K562 (cell line): ENCODE data around the gene BAG5. TPM values are rescaled to one million over a fixed set of nuclear protein-coding genes. Genes with fewer than 3 reads are reported as not detected.

Experiments used
- ATAC-seq: fragments of 200-7000 bp; cut with Tn5 transposase; 3 replicates; pipeline ENCODE4 v1.9.1; 2020; ENCODE audit warnings: moderate library complexity
- BruUV-seq: library from RNA; stranded (reverse); fragments of 400-500 nt; replicated peaks from 2 replicates; lab custom pipeline; 2021; lab: Mats Ljungman, UMichigan
- CTCF ChIA-PET: fragments of 300-600 bp; formaldehyde crosslinking; extraction: SDS; loops from one replicate; lab custom pipeline; 2021; ENCODE audit warnings: low intra/inter-chr PET ratio; lab: Yijun Ruan, JAX
- POLR2A ChIA-PET: fragments of 300-600, 350-650 bp; sonication (Branson Sonifier 250); formaldehyde crosslinking; extraction: SDS; loops from one replicate; lab custom pipeline; 2021; ENCODE audit warnings: antibody characterized with exemption, inconsistent platforms; lab: Yijun Ruan, JAX
- DNase-seq, 4 experiments: peaks; one replicate each; pipeline versions ENCODE4 v3.0.0 to v3.0.0-alpha.2; 2011 to 2018; ENCODE audit warnings: low spot score in 3 of 4, mixed read lengths in 3 of 4; ENCODE audit errors: extremely low read depth in 1 of 4
- FAIRE-seq: peaks from 2 replicates; lab custom pipeline; 2011; peaks lifted over from hg19 to GRCh38; lab: Jason Lieb, UNC
- H2AFZ ChIP-seq: 2 replicates; pipeline ENCODE4 v1.6.0; 2011; ENCODE audit warnings: low read depth, low read length, control low read depth, inconsistent platforms
- H3K27ac ChIP-seq: fragments of 200-600 bp; 3 replicates; pipeline ENCODE4 v1.8.0; 2011; ENCODE audit warnings: low read depth, mild to moderate bottlenecking, control low read depth, inconsistent platforms, low read length, moderate library complexity, mixed read lengths; ENCODE audit errors: extremely low read depth
- H3K27me3 ChIP-seq, 2 experiments: fragments of 300-600 bp in 1 of 2; 2 replicates in 1 of 2; 3 replicates in 1 of 2; pipeline versions ENCODE4 v1.6.0 to v1.8.0; 2011; ENCODE audit warnings: inconsistent platforms in 2 of 2, low read length in 2 of 2, mild to moderate bottlenecking in 1 of 2, mixed read lengths in 1 of 2, moderate library complexity in 1 of 2; ENCODE audit not compliant: control insufficient read depth in 2 of 2, insufficient read depth in 2 of 2
- H3K36me3 ChIP-seq: fragments of 300-600 bp; 3 replicates; pipeline ENCODE4 v1.8.0; 2011; ENCODE audit warnings: mild to moderate bottlenecking, low read length, inconsistent platforms; ENCODE audit not compliant: control insufficient read depth, insufficient read depth
- H3K4me1 ChIP-seq, 2 experiments: fragments of 200-600 bp in 1 of 2; replicated peaks in 1 of 2; 2 replicates in 1 of 2; 3 replicates in 1 of 2; pipeline versions ENCODE4 v1.5.1 to v1.8.0; 2011; ENCODE audit warnings: inconsistent platforms in 2 of 2, low read length in 2 of 2, mild to moderate bottlenecking in 1 of 2, mixed read lengths in 1 of 2, moderate library complexity in 1 of 2; ENCODE audit not compliant: control insufficient read depth in 2 of 2, insufficient read depth in 2 of 2
- H3K4me2 ChIP-seq: 2 replicates; pipeline ENCODE4 v1.6.1; 2011; ENCODE audit warnings: low read length, control low read depth, inconsistent platforms, mixed read lengths; ENCODE audit not compliant: insufficient read depth
- H3K4me3 ChIP-seq: fragments of 200-600 bp; sonication (generic), shearing (Covaris generic); 2 replicates; pipeline ENCODE4 v1.5.1; 2016; ENCODE audit warnings: control low read depth, inconsistent platforms
- H3K79me2 ChIP-seq: fragments of 200-600 bp; 3 replicates; pipeline ENCODE4 v1.8.0; 2011; ENCODE audit warnings: low read length, inconsistent platforms; ENCODE audit not compliant: control insufficient read depth, insufficient read depth
- H3K9ac ChIP-seq, 2 experiments: 2 replicates each; pipeline versions ENCODE4 v1.6.0 to v1.6.1; 2011; ENCODE audit warnings: low read depth in 2 of 2, low read length in 2 of 2, control low read depth in 1 of 2, inconsistent platforms in 1 of 2, mild to moderate bottlenecking in 1 of 2, mixed read lengths in 1 of 2; ENCODE audit not compliant: insufficient read depth in 1 of 2
- H3K9me1 ChIP-seq: one replicate; pipeline ENCODE4 v1.6.0; 2011; ENCODE audit warnings: inconsistent platforms, mild to moderate bottlenecking, low read length, moderate library complexity; ENCODE audit not compliant: control insufficient read depth, insufficient read depth
- H3K9me3 ChIP-seq: replicated peaks from 2 replicates; pipeline ENCODE4 v1.5.1; 2011; ENCODE audit warnings: low read depth, low read length, inconsistent platforms; ENCODE audit not compliant: control insufficient read depth, insufficient read depth
- H4K20me1 ChIP-seq: replicated peaks from 2 replicates; pipeline ENCODE4 v1.6.1; 2011; ENCODE audit warnings: low read length, inconsistent platforms, mixed read lengths; ENCODE audit not compliant: control insufficient read depth, insufficient read depth
- BRF2 ChIP-seq: IDR thresholded peaks from 3 replicates; pipeline ENCODE4 v1.6.1; 2011; ENCODE audit warnings: borderline replicate concordance, mild to moderate bottlenecking; ENCODE audit not compliant: insufficient read length, insufficient read depth
- CHD7 ChIP-seq: fragments of 200-600 bp; sonication (generic); IDR thresholded peaks from one replicate; pipeline ENCODE4 v1.6.1; 2012; ENCODE audit warnings: mild to moderate bottlenecking, low read depth, low read length, inconsistent platforms
- STAT6 ChIP-seq: sonication (generic); formaldehyde crosslinking; IDR thresholded peaks from 2 replicates; pipeline ENCODE4 v1.8.1; 2023; ENCODE audit warnings: mild to moderate bottlenecking, missing genetic modification reagents
- TAF15 ChIP-seq: fragments of 200-400 bp; formaldehyde crosslinking; IDR thresholded peaks from 2 replicates; pipeline ENCODE4 v1.6.1; 2017; ENCODE audit warnings: mild to moderate bottlenecking, low read depth, low read length, moderate library complexity
- TBP ChIP-seq: optimal IDR thresholded peaks from 2 replicates; pipeline ENCODE3; 2011; ENCODE audit warnings: low read depth, low read length, improper control_type of control experiment
- WGBS: fragments of 100-300 bp; shearing (Covaris generic); methylation state at CpG from one replicate; pipeline ENCODE4 v1.1.6; 2016; ENCODE audit warnings: low coverage, mixed read lengths; ENCODE audit not compliant: insufficient coverage; ENCODE audit errors: missing lambda C conversion rate; 5-methylcytosine and 5-hydroxymethylcytosine counted together
- in situ Hi-C: fragments of 300-500 bp; cut with MboI; formaldehyde crosslinking; loops from 4 replicates; pipeline ENCODE4 v1.15.0; 2018; ENCODE audit warnings: inconsistent platforms, mixed read lengths
- intact Hi-C: fragments of 100-400 bp; cut with micrococcal nuclease; formaldehyde crosslinking; loops from 2 replicates; pipeline ENCODE4 v1.14.2; 2022
- polyA plus RNA-seq, 8 experiments: library from polyadenylated mRNA; depleted of rRNA in 4 of 8; stranded (reverse) in 5 of 8; unstranded in 3 of 8; fragments of >200 nt; fragmentation: Nextera tagmentation in 2 of 8; fragmentation: Illumina TruSeq in 1 of 8; extraction: Ambion mirVana in 2 of 8; extraction: Trizol in 1 of 8; gene quantifications; 2 replicates each; pipeline versions ENCODE4 v1.2.1 to v1.2.3, GENCODE V29; 2011 to 2014; ENCODE audit warnings: inconsistent platforms in 1 of 8, missing spikeins in 1 of 8
- total RNA-seq, 7 experiments: library from RNA; depleted of rRNA in 6 of 7; stranded (reverse); fragments of >200 nt in 6 of 7; fragmentation: Illumina TruSeq in 2 of 7; extraction: Trizol in 2 of 7; gene quantifications; 2 replicates each; pipeline versions ENCODE4 v1.2.1 to v1.2.3, GENCODE V29; 2011 to 2021; ENCODE audit warnings: low replicate concordance in 1 of 7

The BAG5 gene
- total and polyA plus RNA-seq, 9 of the 15 experiments (the other 6 are each of a cell fraction or from before 2014, with no cell fraction given): 7.9 to 21.4 (median 13.2) TPM

GRCh38 chr14:103581206-103581605 lies 18.7 kb upstream of the BAG5 start:
- TF ChIP-seq CHD7 (no peak), STAT6 (CRISPR knock-in tag) (no peak), TBP (no peak), TAF15 (no peak), BRF2 (no peak)
- no peak overlapping the region for H3K27ac ChIP-seq
- H3K36me3 ChIP-seq: peaks cover 15% of the 10 kb centered on the region; the same call in 1 of the 3 replicates
- H3K9me3 ChIP-seq: no peaks in the 10 kb centered on the region
- H3K9me1 ChIP-seq: no peaks in the 10 kb centered on the region
- intact Hi-C loops: no loop called here
- ATAC-seq: no peak
- H3K4me3 ChIP-seq: no peak overlapping the region
- 67% methylated on average over 11 of the region's 11 CpGs for WGBS
- no peaks in the 10 kb centered on the region for H3K79me2 ChIP-seq
- no peak overlapping the region for H3K4me2 ChIP-seq
- in situ Hi-C loops: no loop called here
- no peaks in the 10 kb centered on the region for H3K4me1 ChIP-seq
- ChIA-PET POLR2A (no interaction called here), CTCF (no interaction called here)
- 0 out of 2 replicates have a peak, but pooled peaks cover 7% of the 10 kb centered on the region for H4K20me1 ChIP-seq
- H3K9ac ChIP-seq: no peak overlapping the region
- DNase-seq: no peak
- no peak overlapping the region for H2AFZ ChIP-seq
- no peaks in the 10 kb centered on the region for H3K27me3 ChIP-seq
- no peak for FAIRE-seq
- no TSS peak for BruUV-seq
